ENCODE data around the gene ZNF219.

Gene ZNF219

GRCh38 chr14:21063479-21063878 lies 35.0 kb downstream of the ZNF219 start:
- FAIRE-seq: no peak

- no peak for FAIRE-seq
Observed at GRCh38 chr14:21061347-21061668, 37.1 kb downstream of the ZNF219 start.

- FAIRE-seq: no peak
Observed at GRCh38 chr14:21060614-21061346, 37.7 kb downstream of the ZNF219 start.

GRCh38 chr14:21059842-21060613 lies 38.4 kb downstream of the ZNF219 start:
- FAIRE-seq: no peak

GRCh38 chr14:21058903-21059302 lies 39.6 kb downstream of the ZNF219 start:
- no peak for FAIRE-seq

- FAIRE-seq: no peak
Observed at GRCh38 chr14:21057803-21058675, 40.4 kb downstream of the ZNF219 start, which contains the start of gene RNASE8. RNASE8 (plus strand) TSS chr14:21057822; CDS start chr14:21057893, 71 bp downstream.

- FAIRE-seq: no peak
Observed at GRCh38 chr14:21056520-21057163, 41.8 kb downstream of the ZNF219 start.

- no peak for FAIRE-seq
Observed at GRCh38 chr14:21055432-21056117, 42.9 kb downstream of the ZNF219 start.

GRCh38 chr14:21054768-21055145 lies 43.7 kb downstream of the ZNF219 start:
- no peak for FAIRE-seq

GRCh38 chr14:21054123-21054767 lies 44.2 kb downstream of the ZNF219 start:
- no peak for FAIRE-seq

- FAIRE-seq: no peak
Observed at GRCh38 chr14:21053184-21054122, 45.0 kb downstream of the ZNF219 start.

- FAIRE-seq: no peak
Observed at GRCh38 chr14:21050597-21050996, 47.9 kb downstream of the ZNF219 start.

GRCh38 chr14:21049271-21049673 lies 49.2 kb downstream of the ZNF219 start:
- no peak for FAIRE-seq

GRCh38 chr14:21048638-21049037 lies 49.8 kb downstream of the ZNF219 start:
- no peak for FAIRE-seq

GRCh38 chr14:21047378-21047781 lies 51.1 kb downstream of the ZNF219 start:
- no peak for FAIRE-seq

- FAIRE-seq: no peak
Observed at GRCh38 chr14:21043974-21044618, 54.4 kb downstream of the ZNF219 start.

- FAIRE-seq: no peak
Observed at GRCh38 chr14:21043387-21043973, 55.0 kb downstream of the ZNF219 start.

- FAIRE-seq: no peak
Observed at GRCh38 chr14:21042918-21043317, 55.5 kb downstream of the ZNF219 start.

- FAIRE-seq: no peak
Observed at GRCh38 chr14:21041676-21042433, 56.6 kb downstream of the ZNF219 start, which contains the start of gene RNASE7. RNASE7 (plus strand) TSS chr14:21042362; CDS start chr14:21042993, 631 bp downstream.

Data from TTC549 (cell line).